Non-pigmented ciliary epithelial cell (primary cell): ENCODE results near the gene EGR4.

ENCODE experiments used
- DNase-seq: peaks from one replicate; pipeline ENCODE4 v3.0.0-alpha.2; 2010; ENCODE audit warnings: low read depth

EGR4 gene

DNA sequence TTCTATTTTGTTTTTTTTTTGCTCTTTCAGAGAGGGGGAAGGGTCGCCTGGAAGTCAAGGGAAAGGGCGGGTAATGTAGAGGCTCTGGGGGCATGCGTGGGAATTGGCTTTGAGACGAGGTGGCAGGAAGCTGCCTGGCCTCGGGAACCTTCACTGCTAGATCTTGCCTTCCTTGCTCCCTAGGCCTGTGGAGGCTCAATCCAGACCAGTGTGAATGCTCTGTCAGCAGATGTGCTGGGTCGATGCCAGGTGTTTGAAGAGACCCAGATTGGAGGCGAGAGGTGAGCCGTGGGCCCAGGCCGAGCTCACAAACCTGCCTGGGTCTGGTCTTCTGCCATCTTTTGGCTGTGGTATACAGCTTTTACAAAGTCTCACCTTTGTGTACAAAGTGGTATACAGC, 43.7 kb downstream of the EGR4 start:
- no peak for DNase-seq

DNA sequence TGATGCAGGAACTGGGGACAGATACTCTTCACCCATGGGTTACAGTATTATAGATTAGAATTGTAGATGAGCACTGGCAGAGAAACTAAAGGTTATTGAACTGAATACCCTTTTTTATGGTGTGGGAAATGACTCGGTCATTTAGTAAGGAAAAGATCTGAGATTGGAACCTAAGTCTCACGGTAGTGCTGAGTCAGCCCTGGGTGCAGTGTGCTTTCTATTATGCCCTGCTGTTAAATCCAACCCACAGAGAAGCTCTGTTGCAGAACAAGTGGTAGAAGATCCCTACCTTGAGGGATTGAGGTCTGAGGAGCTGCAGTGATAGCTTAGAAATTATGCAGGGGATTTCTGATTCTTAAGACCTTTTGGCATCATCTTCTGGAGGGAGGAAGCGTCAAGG, 46.5 kb downstream of the EGR4 start:
- DNase-seq = no peak

- no peak for DNase-seq
These were observed 48.8 kb downstream of the EGR4 start for GRCh38 chr2:73244580-73244979.

DNA sequence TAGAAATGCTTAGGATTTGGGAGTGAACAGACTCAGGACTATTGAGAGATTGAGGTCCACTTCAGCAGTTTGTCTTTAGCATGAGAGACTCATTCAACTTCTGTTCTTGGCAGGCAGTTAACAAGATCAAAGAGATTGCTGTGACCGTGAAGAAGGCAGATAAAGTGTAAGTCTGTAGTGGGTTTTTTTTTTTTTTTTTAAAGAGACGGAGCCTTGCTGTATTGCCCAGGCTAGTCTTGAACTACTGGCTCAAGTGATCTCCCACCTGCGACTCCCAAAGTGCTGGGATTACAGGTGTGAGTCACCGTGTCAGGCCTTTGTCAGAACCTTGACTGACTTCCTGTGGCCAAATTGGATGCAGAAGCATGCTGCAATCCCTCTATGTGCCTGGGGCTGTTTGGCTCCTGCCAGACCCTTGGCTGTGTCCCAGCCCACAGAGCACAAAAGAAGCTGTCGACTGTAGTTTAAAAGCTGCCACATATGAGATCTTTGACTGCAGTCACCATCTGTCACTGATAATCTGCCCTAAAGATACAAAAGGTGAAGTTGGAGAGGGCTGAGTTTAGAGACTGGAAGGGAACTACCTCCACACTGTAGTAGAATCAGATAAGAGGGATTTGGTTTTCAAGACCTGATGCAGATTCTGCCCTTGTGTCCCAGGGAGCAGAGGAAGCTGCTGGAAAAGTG, 49.3 kb downstream of the EGR4 start:
- DNase-seq = no peak
